ENCODE data around the gene RPAP3.

Gene RPAP3, protein sequence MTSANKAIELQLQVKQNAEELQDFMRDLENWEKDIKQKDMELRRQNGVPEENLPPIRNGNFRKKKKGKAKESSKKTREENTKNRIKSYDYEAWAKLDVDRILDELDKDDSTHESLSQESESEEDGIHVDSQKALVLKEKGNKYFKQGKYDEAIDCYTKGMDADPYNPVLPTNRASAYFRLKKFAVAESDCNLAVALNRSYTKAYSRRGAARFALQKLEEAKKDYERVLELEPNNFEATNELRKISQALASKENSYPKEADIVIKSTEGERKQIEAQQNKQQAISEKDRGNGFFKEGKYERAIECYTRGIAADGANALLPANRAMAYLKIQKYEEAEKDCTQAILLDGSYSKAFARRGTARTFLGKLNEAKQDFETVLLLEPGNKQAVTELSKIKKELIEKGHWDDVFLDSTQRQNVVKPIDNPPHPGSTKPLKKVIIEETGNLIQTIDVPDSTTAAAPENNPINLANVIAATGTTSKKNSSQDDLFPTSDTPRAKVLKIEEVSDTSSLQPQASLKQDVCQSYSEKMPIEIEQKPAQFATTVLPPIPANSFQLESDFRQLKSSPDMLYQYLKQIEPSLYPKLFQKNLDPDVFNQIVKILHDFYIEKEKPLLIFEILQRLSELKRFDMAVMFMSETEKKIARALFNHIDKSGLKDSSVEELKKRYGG

DNA sequence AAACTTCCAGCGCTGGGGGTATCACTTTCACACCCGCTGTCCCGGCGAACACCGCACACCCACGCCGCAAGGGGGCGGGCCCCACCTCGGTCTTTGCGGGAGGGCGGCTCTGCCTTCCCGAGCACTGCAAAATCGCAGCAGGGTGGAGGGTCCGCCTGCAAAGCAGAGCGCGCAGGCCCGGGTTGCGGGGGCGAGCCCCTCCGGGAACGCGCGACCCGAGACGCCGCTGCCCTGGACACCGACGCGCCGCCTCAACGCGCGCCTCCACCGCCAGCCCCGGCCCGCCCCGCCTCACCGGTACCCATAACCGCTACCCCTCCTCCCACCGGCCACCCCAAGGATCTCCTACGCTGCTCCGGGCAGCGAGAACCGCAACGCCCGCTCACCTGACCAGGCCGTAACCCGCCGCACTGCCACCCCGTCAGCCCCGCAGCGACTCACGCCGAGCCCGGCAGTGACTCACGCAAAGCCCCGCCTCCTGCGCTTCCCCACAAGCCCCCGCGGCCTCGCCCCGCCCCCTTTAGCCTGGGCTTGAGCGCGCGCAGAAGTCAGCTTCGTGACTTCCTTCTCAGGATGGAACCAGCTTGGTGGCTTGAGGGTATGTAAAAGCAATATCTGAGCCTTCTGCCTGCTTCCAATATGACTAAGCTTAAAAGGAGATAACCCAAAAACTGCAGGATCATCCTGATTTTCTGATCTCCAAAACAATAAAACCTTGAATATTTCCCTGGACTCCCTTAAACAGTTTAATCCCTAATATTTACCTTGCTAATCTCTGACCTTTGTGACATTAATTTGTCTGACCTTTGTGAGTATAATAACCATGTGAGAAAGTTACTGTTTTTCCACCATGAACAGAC, at the start of gene RPAP3:
RPAP3 (minus strand) TSS at position 465 of the 860 bp plus-strand sequence. CDS start 3,190 bp downstream, outside the sequence.
- Mint-ChIP-seq H3K9me3 (no peaks in the 10 kb centered on the region), H3K27me3 (no peaks in the 10 kb centered on the region), H3K27ac (peak within 1 kb of the TSS; percentile 99), H3K4me3 (peak within 1 kb of the TSS; percentile 99), H3K36me3 (peaks cover 7% of the 10 kb centered on the region), H3K4me1 (peaks cover 53% of the 10 kb centered on the region)
- ATAC-seq (ENCODE audit: low read depth) (peak; percentile 85), DNase-seq (ENCODE audit: low spot score in 2 of 2) (peak; percentile 95)

DNA sequence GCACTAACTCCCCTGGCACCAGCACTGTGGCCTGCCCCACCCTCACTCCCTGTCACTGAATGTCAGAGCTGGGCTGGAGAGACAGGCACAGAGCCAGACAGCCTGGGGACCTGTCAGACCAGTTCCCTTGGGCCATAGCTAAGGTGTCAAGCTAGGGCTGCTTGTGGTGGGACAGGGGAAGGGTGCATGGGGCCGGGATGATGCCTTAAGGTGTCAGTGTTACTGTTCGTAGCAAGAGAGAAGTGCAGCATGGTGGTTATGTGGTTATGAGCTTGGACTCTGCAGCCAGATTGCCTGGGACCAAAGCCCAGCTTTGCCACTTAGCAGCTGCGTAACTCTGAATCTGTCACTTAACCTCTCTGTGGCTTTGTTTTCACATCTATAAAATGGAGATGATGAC, 49.1 kb upstream of the RPAP3 start:
- no peak overlapping the region for H3K4me3 Mint-ChIP-seq
- H3K27ac Mint-ChIP-seq, result peak overlapping the region; percentile 56
- no peaks in the 10 kb centered on the region for H3K9me3 Mint-ChIP-seq
- H3K4me1 Mint-ChIP-seq, result peaks cover 39% of the 10 kb centered on the region
- no peaks in the 10 kb centered on the region for H3K36me3 Mint-ChIP-seq
- no peaks in the 10 kb centered on the region for H3K27me3 Mint-ChIP-seq
- DNase-seq (ENCODE audit: low spot score in 2 of 2) (no peak), ATAC-seq (ENCODE audit: low read depth) (no peak)

DNA sequence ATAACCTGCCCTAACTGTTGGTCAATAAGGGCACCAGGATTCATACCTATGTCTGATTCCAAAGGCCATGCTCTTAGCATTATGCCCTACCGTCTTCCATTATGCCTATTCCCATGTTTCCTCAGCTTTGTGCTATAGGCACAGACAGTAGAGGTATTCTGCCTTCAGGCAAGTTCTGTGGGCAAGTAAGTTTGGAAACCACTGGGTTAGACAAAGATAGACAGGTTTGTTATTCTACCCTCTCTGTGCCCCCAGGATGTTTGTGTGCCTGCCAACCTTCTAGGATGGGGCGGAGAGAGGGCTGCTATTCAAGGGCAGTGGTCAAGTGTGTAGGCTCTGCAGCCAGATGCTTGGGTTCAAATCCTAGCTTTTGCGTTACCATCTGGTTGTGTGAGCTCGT, 48.3 kb upstream of the RPAP3 start:
- Mint-ChIP-seq H3K9me3 (no peaks in the 10 kb centered on the region), H3K4me1 (peaks cover 45% of the 10 kb centered on the region), H3K4me3 (peak overlapping the region; percentile 28), H3K36me3 (no peaks in the 10 kb centered on the region), H3K27ac (no peak overlapping the region), H3K27me3 (no peaks in the 10 kb centered on the region)
- DNase-seq (ENCODE audit: low spot score in 2 of 2) (no peak), ATAC-seq (ENCODE audit: low read depth) (no peak)

DNA sequence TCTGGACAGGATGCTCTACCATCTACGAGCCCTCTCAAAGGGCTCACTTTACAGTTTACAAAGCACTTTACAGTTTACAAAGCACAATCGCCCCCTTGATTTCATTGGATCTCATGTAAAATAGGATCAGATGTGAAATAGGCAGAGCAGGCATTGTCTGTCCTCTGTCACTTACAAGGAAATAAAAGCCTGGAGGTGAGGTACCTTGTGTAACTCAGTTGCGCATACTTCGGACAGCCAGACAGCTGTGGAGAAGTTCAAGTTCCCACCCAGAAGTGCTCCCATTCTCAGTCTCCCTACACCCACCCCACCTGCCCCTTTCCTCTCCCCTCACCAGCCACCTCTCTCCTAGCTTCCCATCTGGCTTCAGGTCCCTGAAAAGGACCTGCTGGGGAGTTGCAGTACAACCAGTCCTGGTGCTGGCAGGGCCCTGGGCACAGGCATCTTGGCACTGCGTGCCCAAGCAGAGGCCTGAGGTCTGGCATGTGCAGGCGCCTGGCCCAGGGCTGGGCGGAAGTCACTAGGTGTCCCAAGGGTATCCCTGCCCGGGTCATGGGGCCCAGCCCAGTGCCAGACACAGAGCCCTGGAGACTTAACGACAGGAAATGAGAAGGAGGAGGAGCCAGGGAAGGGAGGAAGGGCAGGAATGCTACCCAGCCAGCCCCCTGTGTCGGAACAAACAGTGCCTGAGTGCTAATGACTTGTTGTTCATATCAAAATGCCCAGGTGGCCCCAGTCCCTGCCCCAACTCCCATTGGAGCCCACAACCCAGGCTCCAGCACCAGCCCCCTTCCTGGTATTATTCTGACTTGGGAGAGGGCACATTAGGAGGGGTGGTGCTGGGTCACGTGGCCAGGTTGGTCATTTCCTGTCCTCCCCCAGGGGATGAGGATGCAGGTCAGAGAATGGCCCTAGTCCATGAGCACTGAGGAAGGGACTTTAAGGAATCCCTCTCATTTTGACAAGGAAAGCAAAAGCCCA, 47.5 kb upstream of the RPAP3 start:
- Mint-ChIP-seq H3K36me3 (no peaks in the 10 kb centered on the region), H3K4me3 (peak overlapping the region; percentile 14), H3K4me1 (peaks cover 47% of the 10 kb centered on the region), H3K27ac (peak overlapping the region; percentile 45), H3K27me3 (no peaks in the 10 kb centered on the region), H3K9me3 (no peaks in the 10 kb centered on the region)
- DNase-seq (ENCODE audit: low spot score in 2 of 2) (no peak), ATAC-seq (ENCODE audit: low read depth) (no peak)

DNA sequence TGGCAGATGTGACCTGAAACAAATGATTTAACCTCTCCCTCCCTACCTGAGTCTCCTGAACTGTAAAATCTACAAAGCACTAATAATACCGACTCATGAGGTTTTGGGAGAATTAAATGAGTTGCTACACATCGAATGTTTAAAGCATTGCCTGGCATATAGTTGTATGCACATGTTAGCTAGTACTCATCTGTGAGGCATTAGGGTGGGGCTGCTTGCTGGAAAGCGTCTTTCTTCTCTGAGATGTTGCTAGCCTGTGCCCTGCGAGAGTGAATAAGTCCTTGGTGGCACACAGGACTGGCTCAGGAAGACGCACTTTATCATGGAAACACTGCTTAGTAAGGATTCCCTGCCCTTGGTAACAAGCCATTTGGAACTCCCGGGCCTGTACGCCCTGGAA, 46.7 kb upstream of the RPAP3 start:
- H3K4me3 Mint-ChIP-seq, result no peak overlapping the region
- H3K9me3 Mint-ChIP-seq, result no peaks in the 10 kb centered on the region
- H3K27me3 Mint-ChIP-seq, result no peaks in the 10 kb centered on the region
- H3K27ac Mint-ChIP-seq, result no peak overlapping the region
- DNase-seq (ENCODE audit: low spot score in 2 of 2), result no peak
- no peak for ATAC-seq (ENCODE audit: low read depth)
- no peaks in the 10 kb centered on the region for H3K36me3 Mint-ChIP-seq
- H3K4me1 Mint-ChIP-seq, result peaks cover 42% of the 10 kb centered on the region

DNA sequence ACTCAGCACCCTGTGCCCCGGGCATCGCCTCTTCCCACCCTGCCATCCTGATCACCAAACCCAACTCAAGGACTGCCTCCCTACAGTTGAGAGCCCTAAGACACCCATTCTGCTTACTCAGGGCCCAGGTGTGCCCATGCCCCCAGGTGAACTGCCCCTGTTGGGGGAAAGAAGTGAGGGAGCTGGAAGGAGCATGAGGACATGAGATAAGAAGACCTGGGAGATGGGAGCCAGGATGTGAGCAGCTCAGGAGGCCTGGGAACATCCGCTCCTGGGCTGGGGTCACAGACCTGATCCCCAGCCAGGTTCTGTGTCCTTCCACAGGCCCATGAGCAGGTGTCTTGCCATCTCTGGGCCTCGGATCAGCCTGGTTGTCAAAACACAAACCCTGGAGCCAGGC, 46.3 kb upstream of the RPAP3 start:
- Mint-ChIP-seq H3K9me3 (no peaks in the 10 kb centered on the region), H3K4me3 (no peak overlapping the region), H3K27ac (no peak overlapping the region), H3K27me3 (no peaks in the 10 kb centered on the region), H3K36me3 (no peaks in the 10 kb centered on the region), H3K4me1 (peaks cover 41% of the 10 kb centered on the region)
- no peak for DNase-seq (ENCODE audit: low spot score in 2 of 2)
- ATAC-seq (ENCODE audit: low read depth), result no peak

DNA sequence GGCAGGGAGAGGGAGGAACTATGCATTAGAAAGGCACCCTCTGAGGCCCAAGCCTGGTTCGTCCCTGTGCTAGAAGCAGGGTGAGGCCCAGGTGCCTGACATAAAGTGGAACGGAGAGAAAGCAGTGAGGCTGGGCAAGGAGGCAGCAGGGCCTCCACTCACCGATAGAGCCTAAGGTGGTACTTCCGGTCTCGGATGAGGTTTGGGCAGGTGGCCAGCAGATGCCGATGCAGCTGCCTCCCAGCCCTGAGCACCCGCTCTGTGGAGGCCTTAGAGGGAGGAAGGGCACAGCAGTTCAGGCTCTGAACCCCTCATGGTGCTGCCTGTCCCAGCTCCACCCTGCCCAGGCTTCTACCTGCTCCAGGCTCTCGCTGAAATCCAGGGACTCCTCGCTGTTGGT, 45.7 kb upstream of the RPAP3 start:
- Mint-ChIP-seq H3K4me1 (peaks cover 43% of the 10 kb centered on the region), H3K27me3 (no peaks in the 10 kb centered on the region), H3K36me3 (no peaks in the 10 kb centered on the region), H3K9me3 (no peaks in the 10 kb centered on the region), H3K27ac (no peak overlapping the region), H3K4me3 (no peak overlapping the region)
- no peak for DNase-seq (ENCODE audit: low spot score in 2 of 2)
- ATAC-seq (ENCODE audit: low read depth), result no peak

DNA sequence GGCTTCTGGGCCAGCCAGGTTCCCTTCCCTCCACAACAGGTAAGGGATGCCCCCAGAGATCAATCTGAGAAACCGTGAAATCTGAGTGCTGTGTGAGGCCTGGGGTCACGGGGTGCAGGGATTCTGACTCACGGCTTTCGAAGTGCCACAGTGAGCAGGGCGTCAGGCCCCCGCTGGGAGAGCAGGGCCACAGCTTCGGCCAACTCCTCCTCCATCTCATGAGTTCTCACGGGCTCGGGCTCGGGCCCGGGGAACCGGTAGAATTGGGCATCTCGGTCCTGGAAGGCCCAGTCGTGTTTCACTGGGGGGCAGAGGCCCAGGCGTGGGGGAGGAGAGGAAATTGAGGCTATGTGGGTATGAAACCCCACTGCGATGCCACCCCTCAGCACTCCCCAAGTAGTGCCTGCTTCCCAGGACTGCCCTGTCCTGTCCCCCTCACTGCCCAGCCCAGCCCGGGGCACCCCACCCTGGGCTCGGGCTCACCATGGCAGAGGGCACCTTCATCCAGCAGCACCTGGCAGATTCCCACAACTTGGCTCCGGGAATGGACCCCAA, 45.2 kb upstream of the RPAP3 start:
- no peaks in the 10 kb centered on the region for H3K27me3 Mint-ChIP-seq
- H3K27ac Mint-ChIP-seq, result no peak overlapping the region
- no peaks in the 10 kb centered on the region for H3K36me3 Mint-ChIP-seq
- H3K4me3 Mint-ChIP-seq, result no peak overlapping the region
- no peaks in the 10 kb centered on the region for H3K9me3 Mint-ChIP-seq
- H3K4me1 Mint-ChIP-seq, result peaks cover 44% of the 10 kb centered on the region
- ATAC-seq (ENCODE audit: low read depth) (no peak), DNase-seq (ENCODE audit: low spot score in 2 of 2) (no peak)

DNA sequence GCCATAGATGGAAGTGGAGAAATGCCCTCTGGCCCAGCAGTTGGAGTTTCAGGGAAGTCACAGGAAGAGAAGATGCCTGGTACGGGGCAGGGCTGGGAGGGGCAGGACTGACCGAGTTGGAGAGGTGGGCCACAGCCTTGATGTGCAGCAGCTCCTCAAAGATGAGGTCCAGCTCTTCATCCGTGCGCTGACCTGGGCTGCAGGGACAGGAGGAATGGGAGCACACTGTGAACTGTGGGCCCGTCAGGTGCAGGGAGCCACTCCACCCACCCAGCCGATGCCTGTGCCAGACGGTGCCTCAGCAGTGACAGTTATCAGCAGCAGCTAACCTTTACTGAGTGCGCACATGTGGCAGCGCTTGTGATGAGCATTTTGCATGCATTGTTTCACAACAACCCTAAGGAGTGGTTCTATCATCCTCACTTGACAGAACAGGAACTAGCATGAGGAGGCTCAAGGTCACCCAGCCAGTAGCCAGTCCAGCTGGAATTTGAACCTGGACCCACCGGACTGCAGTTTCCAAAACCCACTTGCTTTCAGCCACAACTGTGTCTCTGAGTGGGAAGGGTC, 44.5 kb upstream of the RPAP3 start:
- Mint-ChIP-seq H3K4me1 (peaks cover 41% of the 10 kb centered on the region), H3K27ac (no peak overlapping the region), H3K27me3 (no peaks in the 10 kb centered on the region), H3K9me3 (no peaks in the 10 kb centered on the region), H3K4me3 (no peak overlapping the region), H3K36me3 (no peaks in the 10 kb centered on the region)
- ATAC-seq (ENCODE audit: low read depth) (no peak), DNase-seq (ENCODE audit: low spot score in 2 of 2) (no peak)

DNA sequence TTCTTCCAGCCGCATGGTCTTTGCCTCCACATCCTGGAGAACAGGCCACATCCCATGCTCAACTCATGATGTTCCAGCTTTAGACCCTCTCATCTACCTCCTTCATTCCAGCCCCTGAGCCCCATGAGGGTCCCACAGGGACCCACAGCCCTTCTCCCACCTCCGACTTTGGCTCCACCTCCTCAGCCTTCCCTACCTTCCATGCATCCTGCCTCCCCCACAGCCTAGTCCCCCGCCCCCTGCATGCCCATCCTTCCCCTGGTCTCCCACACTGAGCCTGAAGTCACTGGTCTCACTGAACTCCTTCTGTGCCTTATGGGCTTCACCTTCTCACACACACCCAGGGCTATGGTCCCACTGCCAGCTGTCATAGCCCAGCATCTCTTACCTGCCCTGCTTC, 43.1 kb upstream of the RPAP3 start:
- Mint-ChIP-seq H3K9me3 (no peaks in the 10 kb centered on the region), H3K27ac (peak overlapping the region; percentile 62), H3K4me1 (peaks cover 37% of the 10 kb centered on the region), H3K4me3 (no peak overlapping the region), H3K36me3 (no peaks in the 10 kb centered on the region), H3K27me3 (no peaks in the 10 kb centered on the region)
- DNase-seq (ENCODE audit: low spot score in 2 of 2) (no peak), ATAC-seq (ENCODE audit: low read depth) (no peak)

DNA sequence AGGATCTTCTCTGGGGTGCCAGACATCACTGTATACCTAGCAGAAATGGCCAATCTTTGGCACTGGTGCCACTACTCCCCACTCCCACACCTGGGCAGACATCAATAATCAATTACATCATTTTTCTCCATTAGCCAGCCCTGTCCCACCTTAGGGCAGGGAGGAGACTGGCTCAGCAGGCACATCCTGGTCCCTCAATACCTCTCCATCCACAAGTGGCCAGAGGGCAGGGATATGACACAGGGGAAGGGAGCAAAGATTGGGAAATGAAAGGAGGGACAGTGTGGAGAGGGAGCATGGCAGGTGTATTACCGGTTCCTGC, 42.6 kb upstream of the RPAP3 start:
- DNase-seq (ENCODE audit: low spot score in 2 of 2) (no peak), ATAC-seq (ENCODE audit: low read depth) (no peak)
- Mint-ChIP-seq H3K27ac (peak overlapping the region; percentile 62), H3K4me1 (peaks cover 39% of the 10 kb centered on the region), H3K9me3 (no peaks in the 10 kb centered on the region), H3K27me3 (no peaks in the 10 kb centered on the region), H3K36me3 (no peaks in the 10 kb centered on the region), H3K4me3 (no peak overlapping the region)

DNA sequence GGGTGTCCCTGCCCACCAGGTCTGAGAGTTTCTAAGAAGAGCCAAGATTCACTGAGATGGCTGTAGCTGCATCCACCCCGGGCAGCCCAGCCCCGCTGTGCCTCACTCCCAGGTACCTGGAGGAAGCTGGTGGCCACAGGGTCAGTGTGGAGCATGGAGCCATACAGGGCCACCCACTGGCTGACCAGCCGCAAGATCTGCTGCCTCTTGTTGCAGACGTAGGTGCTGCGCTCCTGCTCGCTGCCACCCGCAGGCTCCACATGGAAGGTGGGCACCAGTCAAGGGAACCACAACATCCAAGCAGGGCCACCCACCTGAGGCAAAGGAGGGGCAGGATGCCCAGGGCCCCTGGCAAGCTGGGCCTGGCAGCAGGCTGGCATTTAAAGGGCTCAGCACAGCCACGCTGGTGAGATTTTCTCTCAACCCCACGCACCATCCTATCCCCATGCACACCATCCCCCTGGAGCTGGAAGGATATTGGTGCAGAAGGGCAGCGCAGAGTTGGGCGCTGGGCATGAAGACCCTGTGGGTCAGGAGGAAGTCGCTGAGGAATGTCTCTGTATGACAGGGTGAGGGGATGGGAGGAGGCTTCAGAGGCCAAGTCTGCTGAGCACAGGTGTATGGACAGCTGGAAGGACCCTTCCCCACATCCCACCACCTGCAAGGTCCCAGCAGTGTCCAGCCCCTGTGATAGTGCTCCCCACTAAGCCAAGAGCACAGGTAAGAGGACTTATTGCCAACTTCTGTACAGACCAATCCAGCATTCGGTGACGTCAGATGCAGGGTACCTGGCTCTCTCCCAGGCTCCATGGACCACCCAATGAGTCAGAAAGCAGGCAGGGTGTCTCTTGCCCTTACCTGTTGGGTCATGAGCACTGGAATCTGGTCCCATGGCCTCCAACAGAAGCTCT, 42.0 kb upstream of the RPAP3 start:
- Mint-ChIP-seq H3K36me3 (no peaks in the 10 kb centered on the region), H3K27me3 (no peaks in the 10 kb centered on the region), H3K4me1 (peaks cover 40% of the 10 kb centered on the region), H3K9me3 (no peaks in the 10 kb centered on the region), H3K4me3 (no peak overlapping the region), H3K27ac (no peak overlapping the region)
- DNase-seq (ENCODE audit: low spot score in 2 of 2), result no peak
- no peak for ATAC-seq (ENCODE audit: low read depth)

Data from memory B cell (primary cell).